NCI-H2171 (cell line): Measurements from ENCODE around the gene MYO1B.
"Not testable (repeated sequence)": the region's sequence is repeated elsewhere in the genome, so short reads cannot be mapped to it uniquely, and the experiment has no call there.

Experiments
- DNase-seq: peaks from one replicate; lab custom pipeline; 2025; lab: John Stamatoyannopoulos, UW

The MYO1B gene

DNA sequence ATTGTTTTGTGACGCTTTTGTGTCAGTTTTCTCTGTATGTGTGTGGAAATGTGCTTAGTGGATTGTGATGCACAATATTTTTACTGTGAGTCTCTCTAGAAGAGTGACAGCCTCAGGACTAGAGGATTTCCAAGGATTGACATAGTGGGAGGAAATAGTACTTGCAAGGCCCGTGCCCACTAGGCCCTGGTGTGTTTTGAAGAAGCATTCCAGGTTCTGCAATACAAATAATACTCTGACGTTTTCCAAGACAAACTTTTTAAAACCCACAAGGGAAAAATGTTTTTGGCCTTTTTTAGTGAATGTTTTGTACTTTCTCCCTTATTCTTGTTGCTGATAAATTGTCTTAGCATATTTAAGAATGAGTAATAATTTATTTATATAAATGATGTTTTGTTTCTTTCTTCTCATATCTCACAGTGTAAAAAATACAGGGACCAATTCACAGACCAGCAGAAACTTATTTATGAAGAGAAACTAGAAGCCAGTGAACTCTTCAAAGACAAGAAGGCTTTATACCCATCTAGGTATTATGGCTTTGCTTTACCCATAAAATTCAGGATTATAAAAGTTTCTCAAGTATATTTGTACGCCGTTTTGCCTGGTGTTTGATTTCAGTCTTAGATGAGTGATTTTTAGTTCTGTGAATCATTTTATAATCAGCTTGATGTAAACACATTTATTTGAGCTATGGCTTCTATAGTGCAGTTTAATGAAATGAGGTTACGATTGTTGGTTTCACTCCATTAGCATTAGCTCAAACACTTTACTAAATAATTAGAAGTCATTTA lies 165.6 kb downstream of the MYO1B start:
- DNase-seq = no peak

DNA sequence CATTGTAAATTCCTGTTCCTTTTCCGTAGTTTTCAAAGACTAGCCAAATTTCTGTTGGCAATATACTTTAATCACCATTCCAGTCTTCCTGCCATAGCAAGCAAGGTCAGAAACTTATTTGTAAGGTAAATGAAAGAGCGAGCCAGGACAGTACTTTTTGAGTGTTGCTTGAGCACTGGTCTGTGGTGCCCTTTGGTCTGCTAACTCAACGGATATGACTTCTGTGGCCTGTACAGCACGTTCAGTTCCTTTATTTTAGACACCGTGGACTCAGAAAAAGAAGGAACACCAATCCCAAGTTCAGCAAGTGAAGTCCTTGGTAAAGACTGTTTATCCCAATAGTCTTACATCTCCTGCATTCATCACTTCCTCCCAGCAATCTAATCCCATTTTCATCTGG lies 166.3 kb downstream of the MYO1B start:
- no peak for DNase-seq

DNA sequence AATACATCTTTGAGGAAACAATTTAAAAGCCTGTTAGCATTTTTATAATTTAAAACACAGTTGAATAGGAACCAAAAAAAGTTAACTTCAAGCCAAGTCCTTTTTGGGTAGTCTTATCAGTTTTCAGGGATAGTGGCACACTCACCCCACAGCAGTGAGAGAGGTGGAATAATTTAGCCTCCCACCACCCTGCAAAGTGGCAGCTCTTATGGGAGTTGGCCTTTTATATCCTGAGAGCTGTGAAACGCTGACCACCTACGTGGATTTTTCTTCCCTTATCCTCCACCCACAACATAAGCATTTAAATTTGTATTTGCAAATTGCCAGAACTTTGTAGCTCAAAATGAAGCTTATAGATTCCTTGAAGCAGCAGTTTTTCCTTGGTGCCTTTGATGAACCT lies 167.1 kb downstream of the MYO1B start:
- no peak for DNase-seq

DNA sequence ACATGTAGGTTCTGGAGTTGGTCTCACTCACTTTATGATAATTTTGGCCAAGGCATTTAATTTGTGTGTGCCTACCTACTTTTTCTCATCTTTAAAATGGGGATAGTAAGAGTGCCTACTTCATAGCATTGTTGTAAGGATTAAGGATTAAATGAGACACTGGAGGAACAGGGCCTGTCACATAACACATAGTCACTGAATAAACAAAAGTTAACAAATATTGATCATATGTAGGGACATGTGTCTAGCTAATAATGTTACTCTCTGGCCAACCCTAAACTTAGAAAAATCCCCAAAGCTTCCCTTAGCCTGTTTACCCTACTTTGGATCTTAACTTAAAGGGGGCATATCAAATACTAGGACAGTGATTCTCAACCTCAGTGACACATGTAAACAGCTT lies 169.9 kb downstream of the MYO1B start:
- no peak for DNase-seq

DNA sequence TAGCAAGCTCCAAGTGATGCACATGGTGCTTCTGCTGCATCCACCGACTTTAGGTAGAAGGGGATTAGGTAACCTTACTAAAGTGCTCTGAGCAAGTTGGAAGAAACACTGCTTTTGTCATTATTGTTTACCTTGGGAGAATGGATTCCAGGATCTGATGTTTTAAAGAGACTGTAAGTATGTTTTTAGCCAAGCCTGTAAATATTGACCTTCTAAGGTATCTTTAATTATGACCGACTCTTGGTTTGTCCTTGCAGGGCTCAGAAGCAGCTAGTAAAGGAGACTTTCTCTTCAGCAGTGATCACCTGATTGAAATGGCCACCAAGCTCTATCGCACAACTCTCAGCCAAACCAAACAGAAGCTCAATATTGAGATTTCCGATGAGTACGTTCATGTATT lies 170.7 kb downstream of the MYO1B start:
- no peak for DNase-seq

DNA sequence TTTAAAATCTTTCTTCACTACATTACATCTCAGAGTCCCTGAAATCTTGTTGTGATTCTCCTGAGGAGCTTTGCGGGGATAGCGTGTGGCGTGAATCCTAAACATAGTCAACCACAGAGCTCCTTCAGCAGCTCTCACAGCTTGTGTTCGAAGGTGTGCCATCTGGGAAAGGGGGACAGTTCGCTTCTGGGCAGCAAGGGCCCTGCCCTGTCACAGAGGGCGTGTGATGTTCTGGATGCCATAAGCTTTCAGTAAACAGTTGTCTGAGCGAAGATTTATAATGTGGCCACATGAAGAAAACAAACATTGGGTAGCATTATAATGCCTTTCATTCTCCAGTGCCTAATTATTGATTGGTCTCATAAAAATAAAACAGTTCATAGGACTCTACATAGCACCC lies 172.5 kb downstream of the MYO1B start:
- no peak for DNase-seq

DNA sequence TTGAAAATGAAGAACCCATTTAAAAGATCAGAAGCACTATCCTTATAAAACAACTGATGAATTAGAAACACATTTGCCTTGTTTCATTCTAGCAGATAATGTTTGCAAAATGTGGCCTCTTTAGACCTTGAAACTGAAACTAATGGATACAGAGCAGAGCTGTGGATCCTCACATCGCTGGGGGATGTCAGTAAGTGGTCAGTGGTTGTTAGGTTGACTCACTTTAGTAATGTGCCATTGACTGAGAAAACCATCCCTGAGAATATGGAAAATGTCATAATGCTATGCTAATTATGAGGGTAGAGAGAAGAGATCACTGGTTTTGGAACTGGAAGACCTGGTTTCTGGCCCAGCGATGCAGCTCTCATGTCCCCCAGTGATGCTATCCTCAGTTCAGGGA lies 176.7 kb downstream of the MYO1B start:
- DNase-seq = no peak

DNA sequence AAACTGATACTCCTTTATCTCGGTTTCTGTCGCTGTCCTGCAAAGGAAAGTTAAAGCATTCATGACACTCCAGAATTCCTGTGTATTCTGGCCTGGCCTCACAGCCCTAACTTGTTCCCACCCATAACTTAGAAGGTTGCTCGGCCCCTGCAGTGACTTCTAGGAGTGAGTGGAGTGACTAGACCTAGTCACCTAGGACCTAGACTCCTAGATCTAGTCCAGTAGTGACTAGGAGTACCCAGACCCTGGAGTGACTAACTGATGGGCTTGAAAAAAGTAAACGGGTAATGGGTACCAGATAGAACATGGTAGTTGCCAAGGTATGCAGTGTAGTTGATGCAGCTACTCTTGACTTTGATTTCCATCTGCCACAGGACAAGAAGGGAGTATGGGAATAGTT lies 181.8 kb downstream of the MYO1B start:
- no peak for DNase-seq

DNA sequence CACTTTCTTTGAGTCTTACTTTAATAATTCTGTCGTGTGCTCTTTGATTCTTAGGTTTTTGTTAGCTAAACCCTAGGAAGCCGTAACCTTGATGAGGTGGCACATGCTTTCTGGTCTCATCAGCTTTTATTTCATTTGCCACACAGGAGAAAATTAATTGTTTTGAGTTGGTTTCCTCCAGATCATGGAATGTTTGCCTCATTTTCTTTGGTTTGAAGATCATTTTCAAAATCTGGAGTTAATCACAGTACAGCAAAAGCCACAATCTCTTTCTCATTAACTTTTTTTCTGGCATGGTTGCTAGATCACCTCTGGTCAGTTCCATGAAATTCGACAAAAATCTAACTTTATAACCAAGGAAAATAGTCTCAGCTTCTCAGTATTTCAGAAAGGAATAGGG lies 182.9 kb downstream of the MYO1B start:
- DNase-seq = no peak

DNA sequence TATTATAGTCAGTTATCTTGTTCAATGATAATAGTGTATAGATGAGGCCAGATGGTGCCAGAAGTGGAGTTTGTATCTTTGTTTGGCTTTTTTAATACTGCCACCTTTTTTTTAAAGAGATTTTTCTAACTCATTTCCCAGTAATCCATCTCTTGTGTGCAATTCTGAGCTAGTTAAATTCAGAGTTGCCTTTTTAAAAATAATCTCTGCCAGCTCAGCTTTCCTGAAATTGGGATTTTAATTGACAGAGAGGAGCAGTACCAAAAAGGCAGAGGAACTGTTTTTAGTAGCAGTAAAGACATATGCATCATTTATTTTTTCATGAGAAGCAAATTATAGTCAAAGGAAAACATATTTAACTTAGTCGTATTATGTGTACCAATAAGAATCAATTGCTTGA lies 185.3 kb downstream of the MYO1B start:
- DNase-seq = no peak

DNA sequence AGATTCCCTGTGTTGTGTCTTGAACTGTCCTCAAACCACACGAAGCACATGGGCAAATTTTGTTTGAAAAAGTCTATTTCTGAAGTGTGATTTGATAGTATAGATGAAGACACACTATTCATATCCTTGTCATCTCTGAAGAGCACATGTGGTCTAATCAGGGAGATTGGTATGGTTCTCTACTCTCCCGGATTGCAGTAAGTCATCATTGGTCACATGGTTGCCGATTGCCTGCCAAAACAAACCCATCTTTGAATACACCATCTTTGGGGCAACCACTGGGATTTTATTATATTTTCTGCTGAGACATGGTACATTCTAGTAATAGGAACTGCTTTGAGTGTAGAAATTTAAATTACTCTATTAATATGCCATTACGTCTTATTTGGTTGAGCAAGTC lies 186.9 kb downstream of the MYO1B start:
- no peak for DNase-seq

DNA sequence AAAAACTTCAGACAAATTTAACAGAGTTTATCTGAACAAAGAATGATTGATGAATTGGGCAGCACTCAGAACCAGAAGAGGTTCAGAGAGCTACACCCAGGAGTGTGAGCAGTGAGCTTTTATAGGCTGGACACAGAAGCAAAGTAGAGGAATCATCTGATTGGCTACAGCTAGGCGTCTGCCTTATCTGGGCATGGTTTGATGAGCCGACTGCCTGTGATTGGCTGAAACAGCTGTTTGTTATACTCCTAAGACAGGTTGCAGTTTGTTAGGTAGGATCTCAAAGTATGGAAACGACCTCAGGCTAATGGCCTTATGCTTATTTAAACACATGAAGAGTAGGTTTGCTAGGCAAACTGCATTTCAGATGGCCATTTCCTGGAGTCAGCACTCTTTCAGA lies 188.9 kb downstream of the MYO1B start:
- DNase-seq = no peak

DNA sequence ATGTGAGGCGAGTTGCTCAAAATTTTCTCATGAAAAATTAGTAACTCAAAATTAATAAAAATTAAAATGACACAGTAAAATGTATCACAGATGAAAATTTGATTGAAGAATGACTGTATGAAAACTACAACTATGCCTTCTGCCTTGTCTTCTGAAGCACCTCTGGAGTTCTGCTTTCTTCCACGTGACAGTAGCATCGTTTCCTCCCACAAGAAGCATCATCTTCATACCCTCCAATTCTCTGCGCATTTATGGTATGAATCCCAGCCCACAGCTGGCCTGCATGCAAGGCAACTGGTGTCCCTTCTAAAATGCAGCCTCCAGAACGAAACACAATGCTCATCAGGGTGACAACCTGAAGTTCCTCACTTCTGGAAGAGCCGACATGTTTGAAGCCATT lies 189.9 kb downstream of the MYO1B start:
- no peak for DNase-seq

DNA sequence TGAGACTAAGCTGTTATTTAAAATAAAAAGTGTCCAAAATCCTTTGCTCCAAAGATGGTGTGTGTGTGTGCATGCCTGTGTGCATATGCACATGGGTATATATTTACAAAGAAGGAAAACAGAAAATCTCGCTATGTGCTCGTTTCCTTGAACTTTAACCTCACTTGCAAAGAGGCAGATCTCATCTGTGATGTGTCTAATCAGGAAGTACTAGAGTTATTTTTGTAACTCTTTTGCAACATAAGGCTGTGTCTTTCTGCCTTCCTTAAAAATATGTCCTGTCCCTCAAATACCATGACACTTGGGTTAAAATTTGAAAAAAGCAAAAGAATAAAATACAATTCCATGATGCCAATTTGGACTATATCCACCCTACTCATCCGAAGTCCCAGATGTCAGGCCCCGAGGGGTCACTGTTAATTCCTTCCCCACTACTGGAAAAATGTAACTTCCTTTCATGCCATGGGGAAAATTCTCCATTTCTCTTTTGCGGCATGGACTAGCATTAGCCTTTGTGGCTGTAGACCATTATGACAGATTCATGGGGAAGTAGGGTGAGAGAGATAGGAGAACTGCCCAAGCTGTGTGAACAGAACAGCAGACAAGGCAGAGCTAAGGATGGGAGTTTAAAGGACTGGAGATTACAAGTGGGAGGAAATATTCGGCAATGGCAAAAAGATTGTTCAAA lies 191.3 kb downstream of the MYO1B start:
- DNase-seq = no peak

DNA sequence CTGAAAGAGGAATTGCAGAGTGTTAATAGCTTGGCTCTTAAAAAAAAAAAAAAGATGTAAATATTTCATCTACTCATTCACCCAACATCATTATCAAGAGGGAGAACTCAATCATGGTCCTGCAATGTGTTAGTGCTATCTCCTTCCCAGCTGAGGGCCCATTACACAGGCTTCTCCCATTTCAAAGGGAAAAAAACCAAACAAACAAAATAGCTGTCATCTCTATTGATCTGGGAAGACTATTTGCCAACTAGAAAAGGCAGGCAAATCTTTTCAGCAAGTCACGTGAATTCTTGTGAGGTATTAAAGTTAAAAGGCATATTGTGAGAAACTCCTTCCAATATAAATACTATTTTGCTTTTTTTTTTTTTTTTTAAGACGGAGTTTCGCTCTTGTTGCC lies 194.3 kb downstream of the MYO1B start:
- no peak for DNase-seq

DNA sequence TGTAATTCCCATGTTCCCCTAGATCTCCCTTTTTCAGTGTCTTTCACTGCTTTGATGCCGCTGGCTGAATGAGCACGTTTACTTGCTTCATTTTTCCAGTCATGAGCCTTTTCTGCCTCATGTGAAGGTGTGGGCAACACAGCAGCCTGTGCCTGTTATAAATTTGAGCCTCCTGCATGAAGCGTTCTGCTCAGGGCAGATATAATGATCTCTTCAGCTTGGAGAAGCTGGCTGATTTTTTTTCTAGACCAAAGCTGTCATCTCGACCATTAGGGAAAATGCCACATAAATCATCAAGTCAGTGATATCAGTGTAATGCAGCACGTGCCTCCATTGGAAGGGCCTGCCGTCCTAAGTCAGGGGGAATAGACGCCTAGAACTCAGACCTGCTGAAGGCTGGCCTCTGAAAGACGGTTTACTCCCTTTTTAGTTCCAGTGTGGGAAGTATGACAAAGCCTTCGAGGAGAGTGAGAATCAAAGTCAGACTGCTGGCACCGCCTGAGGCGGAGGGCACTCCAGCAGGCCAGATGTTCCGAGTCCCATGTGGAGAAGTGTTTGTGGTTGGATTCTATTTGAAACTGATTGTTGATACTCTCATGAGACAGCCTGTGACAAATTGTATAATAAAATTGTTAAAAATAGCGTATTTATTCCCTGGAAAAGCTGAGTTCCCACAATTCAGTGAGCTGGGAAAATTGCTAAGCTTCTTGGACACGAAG lies 196.5 kb downstream of the MYO1B start:
- peak; percentile 19 for DNase-seq

DNA sequence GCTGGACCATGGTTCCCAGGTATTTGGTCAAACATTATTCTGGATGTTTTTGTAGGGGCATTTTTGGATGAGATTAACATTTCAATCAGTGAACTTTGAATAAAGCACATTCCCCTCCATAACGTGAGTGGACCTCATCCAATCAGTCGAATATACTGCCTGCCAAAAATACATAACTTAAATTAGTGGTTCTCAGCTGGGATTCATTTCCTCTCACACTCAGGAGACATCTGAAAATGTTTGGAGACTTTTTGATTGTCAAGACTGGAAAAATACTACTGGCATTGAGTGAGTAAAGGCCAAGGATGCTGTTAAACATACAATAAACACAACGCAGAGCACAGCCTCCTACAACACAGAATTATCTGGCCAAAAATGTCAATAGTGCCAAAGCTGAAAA lies 198.2 kb downstream of the MYO1B start:
- no peak for DNase-seq

DNA sequence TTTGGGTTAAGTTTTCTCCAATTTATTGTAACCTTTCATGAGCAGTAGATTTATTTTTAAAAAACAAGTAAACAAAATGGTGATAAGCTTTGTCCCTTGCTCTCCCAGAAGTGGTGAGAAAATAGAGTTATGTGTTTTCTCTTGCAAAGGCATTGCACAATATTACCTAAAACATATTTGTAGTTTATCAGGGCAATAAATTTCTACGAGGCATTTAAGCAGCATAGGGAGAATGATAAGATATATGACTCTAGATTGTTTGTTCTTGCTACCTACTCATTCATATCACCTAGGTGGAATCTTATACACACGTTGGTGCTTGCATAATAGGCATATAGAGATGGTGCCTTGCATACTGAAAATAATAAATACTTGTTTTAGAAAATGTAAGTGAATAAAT lies 201.7 kb downstream of the MYO1B start:
- no peak for DNase-seq

DNA sequence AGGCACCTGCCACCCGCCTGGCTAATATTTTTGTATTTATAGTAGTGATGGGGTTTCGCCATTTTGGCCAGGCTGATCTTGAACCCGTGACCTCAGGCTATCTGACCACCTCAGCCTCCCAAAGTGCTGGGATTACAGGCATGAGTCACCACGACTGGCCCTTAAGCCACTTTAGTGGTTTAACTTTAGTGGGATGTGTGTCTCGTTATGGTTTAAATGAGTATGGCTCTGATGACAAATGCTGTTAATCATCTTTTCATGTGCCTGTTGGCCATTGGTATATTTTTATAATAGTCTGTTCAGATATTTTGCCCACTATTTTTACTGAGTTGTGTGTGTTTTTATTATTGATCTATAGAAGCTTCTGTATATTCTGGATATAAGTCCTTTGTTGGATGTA lies 205.9 kb downstream of the MYO1B start:
- DNase-seq = no peak

DNA sequence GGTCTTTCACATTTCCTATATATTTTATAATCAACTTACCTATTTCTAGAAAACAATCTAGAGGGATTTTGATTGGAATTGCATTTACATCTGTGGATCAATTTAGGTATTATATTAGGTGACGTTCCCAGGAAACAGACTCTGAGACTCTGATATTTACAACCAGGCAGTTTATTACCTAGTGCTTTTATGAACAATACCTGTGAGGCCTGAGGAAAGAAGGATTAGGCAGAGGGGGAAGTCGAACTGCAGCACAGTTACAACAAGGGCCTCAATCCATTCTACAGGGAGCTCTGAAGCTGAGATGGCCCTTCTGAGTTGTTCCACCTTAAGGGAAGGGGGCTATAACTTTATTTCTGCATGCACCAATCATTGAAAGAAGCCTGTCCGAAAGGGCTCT lies 206.9 kb downstream of the MYO1B start:
- no peak for DNase-seq

DNA sequence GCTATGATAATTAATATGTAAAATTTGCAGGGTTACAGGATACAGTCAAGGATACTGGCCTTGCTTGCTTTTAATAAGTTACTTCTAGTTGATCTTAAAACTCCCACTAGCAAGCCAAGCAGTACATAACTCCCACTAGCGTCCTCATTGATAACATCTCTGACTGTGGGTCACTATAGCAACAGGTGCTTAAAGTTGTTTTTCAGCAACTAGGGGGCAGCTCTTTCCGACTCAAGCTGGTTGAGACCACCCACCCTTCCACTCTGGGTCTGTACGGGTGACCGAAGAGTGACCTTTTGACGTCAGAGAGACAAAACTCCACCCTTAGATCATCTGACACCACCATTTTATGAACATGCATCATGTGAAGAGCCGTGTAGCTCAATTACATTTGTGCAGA lies 208.6 kb downstream of the MYO1B start:
- DNase-seq = no peak

DNA sequence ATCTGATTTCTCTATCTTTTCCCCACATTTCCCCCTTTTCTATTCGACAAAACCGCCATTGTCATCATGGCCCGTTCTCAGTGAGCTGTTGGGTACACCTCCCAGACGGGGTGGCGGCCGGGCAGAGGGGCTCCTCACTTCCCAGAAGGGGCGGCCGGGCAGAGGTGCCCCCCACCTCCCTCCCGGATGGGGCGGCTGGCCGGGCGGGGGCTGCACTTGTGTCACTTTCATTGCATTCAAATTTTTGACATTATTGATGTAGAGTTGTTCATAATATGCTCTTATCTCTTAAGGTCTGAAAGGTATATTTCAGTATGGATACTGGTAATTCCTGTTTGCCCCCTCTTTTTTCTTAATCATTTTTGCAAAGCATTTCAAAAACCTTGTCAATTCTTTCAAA lies 211.3 kb downstream of the MYO1B start:
- DNase-seq = not testable (repeated sequence)

DNA sequence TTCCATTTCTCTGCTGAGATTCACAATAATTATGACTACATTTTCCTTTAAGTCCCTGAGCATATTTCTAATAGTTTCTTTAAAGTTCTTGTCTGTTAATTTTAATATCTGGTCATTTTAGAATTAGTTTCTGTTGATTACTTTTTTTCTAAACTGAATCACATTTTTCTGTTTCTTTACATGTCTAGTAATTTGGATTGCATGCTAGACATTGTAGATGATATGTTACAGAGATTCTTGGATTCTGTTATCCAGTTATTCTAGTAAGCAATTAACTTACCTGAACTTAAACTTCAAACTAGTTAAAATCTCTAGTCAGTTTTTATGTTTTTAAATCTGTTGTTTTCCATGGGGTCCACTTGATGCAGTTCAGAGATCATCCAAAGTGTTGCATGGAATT lies 214.0 kb downstream of the MYO1B start:
- DNase-seq = no peak
